HPDE6-E6E7 (cell line): ENCODE results near the gene DARS1.
"Not testable (repeated sequence)": the region's sequence is repeated elsewhere in the genome, so short reads cannot be mapped to it uniquely, and the experiment has no call there.

ENCODE experiments used
- DNase-seq: peaks from one replicate; pipeline ENCODE4 v3.0.0; 2011; ENCODE audit warnings: missing footprints; ENCODE audit errors: extremely low spot score

DARS1 gene

DNA sequence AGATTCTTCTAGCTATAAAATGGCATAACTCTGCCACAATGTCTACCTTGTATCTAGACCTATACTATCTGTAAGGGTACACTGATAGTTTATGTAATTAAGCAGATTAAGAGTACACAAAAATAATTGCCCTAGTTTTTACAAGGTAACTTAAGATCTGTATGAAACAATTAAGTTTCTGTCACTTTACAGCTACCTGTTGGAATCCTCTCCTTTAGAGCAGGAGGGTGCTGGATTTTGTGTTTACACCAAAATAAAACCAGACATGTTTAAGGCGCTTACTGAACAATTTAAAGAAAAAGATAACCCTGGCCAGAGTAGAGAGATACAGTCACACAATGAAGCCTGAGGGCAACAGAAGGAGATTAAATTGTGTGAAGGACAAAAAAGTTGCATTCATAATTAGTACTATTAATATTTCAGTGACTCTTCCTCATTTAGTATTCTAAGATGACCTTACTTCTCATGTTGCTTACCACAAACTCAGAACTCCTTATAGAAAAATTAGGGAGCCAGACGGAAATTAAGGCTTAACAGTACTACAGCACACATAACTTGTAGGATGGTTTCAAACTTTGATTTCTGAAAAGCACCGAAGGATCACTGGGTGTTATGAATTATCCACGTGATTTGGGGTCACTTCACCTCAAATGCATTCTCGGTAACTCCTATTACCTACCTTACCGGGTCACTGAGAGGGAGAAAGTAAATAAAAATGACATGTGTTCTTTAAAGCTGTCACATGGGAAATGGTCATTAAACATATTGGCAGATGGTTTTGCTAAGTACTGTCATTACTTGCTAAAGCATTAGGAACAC is 1.0 kb downstream of the DARS1 start:
- peak; percentile 11 for DNase-seq

DNA sequence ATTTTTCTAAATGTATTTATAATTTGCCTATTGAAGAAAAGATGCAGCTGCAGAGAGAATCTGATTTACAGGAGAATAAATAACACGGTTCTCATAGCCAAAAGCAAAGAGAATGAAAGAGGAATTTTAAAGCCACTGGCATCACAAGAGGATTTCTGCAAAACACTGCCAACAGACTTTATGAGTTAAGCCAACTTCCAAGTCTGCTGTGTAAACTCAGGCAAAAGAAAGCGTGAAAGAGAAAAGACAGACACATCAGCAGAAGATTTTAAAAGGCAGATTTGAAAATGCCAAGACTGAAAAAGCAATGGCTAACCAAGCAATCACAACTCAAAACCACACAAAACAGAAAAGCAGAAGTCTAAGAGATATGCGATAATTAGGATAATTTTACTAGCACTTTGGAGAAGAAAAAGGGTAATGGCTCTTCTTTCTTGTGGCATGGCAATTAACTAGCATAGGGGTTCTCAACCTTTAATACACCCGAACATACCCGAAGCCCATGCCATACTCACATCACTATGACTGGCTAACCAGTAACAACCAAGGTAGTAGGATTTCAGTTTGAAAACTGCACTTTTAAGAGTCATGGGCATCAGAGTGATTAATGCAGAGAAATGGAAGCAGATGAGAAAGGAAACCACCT is 4.9 kb downstream of the DARS1 start:
- no peak for DNase-seq

DNA sequence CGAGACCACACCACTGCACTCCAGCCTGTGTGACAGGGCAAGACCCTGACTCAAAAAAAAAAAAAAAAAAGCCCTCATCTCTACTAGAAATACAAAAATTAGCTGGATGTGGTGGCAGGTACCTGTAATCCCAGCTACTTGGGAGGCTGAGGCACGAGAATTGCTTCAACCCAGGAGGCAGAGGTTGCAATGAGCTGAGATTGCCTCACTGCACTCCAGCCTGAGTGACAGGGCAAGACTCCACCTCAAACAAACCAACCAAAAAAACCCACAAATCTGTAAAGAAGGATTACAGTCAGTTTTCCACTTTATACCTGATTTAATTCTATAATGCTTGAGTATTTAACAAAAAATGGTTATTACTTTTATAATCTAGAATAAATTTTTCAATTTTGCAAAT is 9.7 kb downstream of the DARS1 start:
- DNase-seq = no peak

DNA sequence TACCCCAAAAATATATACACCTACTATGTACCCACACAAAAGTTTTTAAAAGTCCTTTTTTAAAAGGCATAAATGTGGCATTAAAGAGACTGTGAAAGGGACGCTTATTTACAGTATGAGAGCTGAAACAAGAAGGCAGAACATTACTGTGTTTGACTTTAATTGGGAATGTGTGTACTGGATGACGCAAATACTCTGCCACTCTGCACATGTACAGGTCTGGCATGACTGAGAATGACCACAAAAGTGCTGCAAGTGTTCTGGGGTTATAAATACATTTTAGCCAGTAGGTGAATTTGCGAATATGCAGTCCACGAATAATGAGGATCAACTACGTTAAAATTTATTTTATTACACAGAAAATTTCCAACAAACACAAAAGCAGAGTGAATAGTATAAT is 11.4 kb downstream of the DARS1 start:
- no peak for DNase-seq

DNA sequence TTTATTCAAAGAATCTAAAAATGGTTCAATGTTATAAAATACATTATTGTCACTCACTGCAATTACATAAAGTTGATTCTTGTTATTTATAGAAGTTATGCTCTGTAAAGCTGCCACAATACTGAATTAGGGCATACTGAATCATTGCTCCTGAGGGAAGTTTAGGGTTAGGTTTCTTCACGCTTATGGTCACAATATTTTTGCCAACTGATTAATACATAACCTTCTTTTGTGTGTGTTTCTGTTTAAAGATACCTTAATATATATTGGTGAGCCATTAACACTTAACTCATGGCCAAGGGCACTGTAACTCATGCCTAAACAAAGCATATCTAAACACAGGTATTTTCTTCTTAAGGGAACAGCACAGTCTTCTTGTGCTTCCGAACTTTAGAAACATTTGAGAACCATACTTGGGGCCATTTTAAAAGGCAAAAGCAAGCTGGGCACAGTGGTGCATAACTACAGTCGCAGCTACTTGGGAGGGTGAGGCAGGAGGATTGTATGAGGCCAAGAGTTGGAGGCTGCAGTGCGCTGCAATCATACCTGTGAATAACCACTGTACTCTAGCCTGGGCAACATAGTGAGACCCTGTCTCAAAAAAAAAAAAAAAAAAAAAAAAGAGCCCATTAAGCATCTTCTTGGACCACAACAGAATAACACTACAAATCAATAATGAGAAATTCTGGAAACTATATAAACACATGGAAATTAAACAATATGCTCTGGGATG is 15.6 kb downstream of the DARS1 start:
- no peak for DNase-seq

DNA sequence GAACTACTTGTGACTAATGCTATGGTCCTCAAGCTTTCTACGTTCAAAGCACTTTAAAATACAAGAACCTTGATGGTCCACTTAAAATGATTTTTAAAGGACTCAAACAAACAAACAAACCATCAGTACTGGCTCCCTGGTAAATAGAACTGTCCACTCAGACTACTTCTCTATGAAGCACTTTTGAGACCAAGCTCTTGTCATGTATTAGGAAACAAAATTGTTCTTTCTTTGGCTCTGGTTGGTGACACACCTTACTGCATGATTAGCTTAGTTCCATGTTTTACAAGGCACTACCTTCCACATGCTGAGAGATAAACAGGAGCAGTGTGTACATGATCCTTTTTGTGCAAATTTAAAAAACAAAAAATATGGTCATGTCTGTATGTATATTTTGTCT is 19.7 kb downstream of the DARS1 start:
- DNase-seq = no peak

DNA sequence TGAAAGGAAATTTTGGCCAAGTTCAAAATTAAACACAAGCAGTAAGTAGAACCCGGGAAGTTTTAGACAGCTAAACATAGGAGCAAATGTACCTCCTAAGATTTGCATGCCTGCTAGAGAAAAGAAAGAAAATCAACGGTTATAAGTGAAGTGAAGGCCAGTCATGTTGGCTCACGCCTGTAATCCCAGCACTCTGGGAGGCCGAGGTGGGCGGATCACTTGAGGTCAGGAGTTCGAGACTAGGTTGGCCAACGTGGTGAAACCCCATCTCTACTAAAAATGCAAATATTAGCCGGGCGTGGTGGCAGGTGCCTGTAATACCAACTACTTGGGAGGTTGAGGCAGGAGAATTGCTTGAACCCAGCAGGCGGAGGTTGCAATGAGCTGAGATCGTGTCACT is 21.0 kb downstream of the DARS1 start:
- DNase-seq = not testable (repeated sequence)

DNA sequence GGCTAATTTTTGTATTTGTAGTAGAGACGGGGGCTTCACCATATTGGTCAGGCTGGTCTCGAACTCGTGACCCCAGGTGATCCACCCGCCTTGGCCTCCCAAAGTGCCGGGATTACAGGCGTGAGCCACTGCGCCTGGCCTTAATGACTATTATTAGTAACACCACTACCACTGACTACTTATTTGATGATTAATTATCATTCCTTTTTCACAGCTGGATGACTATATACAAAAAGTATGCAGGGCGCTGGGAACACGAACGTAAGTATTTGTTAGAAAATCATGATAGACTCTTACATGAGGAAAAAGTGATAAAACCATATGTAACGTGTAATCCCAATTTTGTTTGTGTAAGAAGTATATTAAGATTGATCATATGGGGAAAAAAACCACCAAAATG is 21.6 kb downstream of the DARS1 start:
- no peak for DNase-seq

DNA sequence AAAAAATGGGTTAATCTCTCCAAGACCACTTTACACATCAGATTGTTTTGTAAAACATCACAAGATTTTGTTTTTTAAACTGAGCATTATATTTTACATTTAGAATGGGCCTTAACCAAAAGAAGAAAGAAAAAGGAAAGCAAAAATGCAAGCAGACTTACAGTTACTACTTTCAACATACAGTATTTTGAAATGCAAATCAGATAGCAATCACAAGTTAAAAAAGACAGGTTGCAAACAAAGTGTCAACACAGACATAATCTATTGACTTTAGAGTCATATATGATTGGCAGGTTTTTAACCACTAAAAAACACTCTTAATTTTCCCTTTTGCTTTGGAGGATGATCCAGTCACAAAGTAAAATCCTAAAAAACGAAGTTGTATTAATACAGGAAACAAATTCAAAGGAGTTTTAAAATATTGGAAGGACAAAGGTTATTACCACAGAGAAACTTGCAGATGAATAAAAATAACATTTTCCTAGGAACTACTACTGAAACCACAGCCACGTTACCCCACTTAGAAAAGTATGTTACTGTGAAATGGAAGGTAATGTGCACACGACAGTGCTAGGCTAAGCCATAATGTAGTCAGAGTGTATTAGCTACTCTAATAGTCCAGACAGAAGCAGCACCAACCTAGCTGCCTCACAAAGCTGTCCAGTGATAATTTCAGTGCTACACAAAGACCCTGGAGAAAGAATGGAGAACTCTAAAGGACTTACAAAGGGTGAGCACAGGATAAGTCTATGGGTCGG is 22.9 kb downstream of the DARS1 start:
- DNase-seq = no peak

DNA sequence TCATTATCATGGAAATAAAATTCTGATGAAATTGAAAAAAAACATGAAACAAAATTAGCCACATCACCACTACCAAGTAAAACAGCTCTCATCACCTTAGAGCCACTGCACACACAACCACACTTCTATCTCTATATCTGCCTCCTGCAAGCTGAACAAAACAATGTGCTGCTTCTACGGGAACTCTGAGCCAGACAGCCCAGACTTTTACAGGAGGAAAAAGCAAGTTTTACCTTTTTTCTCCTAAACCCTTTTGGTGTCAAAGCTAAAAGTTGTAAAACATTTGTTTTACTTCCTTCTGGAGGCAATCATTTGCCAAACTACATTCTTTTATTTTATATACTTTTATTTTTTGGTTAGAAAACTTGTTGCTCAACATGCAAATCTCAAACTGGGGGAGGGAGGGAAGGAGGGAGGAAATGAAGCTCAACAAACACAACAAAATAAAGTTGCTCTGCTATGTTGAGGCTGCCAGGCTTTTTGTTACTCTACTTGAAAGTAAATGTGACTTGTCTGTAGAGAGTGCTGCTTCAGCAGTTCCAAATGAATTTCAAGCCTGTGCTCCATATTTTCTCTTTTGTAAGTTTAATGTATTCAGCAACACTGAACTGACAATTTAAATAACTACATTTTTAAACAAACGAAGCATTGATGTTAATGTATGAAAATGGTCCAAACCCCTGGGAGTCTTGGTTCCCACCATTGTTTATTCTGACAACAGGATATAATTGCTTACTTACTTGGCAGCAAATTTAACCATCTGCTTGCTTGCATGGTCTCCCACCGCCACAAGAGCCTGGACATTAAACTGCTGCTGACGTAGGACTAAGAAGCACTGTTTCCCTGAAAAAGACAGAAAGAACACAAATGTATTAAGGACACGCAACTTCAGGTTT is 24.5 kb downstream of the DARS1 start:
- DNase-seq = no peak

DNA sequence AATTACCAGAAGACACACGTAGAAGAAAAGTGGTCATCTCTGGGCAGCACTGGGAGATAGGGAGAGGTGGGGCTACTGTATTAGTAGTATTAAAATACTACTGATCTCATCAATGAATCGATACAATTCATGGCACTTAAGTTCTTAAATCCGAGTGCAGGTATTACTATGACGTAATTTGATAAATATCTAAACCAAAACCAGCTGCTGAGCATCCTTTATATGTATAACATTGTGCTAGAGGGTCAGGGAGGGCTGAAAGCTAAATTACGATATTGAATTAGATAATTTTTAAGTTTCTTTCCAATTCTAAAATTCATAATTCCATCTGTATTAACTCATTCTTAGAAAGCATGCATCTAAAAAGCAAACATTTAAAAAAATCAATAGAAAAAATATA is 25.3 kb downstream of the DARS1 start:
- no peak for DNase-seq

DNA sequence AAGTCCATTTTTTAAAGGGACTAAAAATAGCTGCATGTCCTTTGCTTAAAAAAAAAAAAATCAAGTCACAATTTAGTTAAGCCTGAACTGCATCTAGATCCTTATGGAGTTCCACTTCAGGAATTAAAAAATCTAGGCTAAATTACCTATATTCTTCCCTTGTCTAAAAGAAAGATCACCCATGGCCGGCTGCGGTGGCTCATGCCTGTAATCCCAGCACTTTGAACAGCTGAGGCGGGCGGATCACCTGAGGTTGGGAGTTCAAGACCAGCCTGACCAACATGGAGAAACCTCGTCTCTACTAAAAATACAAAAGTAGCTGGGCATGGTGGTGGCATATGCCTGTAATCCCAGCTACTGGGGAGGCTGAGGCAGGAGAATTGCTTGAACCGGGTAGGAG is 26.5 kb downstream of the DARS1 start:
- DNase-seq = not testable (repeated sequence)

DNA sequence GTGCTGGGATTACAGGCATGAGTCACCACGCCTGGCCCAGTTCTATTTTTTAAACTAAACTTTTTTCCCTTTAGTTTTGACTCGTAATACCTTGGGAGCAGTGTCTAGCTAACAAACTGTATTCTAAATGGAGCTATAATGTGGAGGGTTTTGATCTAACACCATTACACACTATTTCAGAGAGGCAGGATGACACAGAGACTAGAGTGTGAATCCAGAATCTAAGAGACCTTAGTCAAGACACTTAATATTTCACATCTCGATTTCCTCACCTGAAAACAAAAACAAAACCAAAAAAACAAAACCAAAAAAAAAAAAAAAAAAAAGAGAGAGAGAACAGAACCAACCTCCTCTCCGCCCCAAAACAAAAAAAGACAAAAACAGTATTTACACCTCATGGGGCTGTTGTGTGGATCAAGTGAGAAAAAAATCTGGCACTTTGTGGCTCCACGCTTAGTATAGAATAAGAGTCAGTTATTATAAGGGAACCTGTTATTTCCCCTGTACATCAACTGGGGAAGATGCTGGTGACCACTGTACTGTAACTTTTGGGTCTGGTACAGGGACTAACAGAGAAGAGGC is 31.3 kb downstream of the DARS1 start:
- DNase-seq = no peak

DNA sequence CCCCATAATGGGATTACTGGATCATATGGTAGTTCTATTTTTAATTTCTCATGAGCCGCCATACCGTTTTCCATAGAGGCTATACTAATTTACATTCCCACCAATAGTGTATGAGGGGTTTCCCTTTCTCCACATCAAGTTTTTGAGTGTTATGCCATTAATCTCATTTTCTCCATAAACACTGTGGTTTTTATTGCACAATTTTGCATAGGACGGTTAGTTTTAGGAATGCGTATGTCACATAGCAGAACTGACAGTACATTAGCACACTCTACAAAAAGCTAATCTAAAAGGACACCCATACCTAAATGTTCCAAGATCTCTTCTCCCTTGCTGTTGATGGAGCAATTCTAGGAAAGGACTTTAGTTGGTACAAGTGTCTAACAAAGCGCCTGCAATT is 32.5 kb downstream of the DARS1 start:
- no peak for DNase-seq

DNA sequence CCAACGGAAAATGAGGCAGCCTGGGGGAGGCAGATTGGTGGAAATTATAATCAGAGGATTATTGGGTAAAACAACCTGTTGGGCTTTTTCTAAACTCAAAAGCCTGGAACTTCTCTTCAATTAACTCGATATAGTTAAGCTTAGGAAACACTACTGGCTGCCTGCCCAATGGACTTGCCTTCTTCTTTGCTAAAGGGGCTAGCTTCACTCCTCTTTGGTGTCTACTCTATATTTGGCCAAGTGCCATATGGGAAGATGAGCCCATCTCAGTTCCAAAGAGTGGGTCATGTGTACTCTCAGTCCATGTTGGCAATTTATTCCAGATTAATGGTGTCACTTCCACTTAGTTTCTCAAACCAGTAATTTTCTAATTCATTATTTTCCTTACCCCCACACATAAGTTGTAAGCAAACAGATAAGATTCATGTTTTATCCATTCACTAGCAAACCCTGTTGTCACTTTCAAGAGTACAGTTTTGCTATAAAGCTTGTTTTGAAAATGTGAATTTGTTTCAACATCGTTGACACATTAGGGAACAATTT is 34.3 kb downstream of the DARS1 start:
- no peak for DNase-seq

DNA sequence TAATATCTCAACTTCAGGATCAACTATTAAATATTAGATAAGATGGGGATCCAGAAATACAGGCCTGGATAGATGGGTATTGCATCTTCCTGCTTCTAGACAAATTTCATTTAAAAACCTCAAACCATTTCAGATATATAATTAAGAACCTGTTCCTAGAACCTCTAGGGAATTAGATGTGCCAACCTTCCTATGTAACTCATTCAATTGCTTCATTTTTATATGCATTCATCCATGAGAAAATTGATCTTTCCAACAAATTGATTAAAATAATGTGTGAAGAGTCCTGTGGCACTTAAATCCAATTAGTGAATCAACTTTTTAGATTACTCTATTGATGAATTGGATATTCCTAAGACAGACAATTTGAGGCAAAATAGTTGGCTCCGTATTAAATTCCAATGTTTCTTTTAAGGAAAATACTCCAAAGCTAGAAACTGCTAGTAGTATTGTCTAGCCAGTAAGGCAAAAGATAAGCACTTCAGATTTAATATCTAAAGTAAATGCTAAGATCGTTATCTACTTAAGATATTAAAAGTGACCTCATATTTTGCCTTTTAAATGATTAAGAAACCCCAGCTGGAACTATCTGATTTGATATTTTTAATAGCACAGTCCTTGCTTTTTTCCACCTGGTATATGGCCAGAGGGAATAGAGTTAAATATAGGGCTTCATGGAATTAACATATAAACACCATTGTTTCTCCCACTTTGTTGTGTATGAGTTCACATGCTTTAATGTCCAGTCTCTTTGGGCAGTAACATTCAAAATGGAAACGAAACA is 35.8 kb downstream of the DARS1 start:
- DNase-seq = no peak

DNA sequence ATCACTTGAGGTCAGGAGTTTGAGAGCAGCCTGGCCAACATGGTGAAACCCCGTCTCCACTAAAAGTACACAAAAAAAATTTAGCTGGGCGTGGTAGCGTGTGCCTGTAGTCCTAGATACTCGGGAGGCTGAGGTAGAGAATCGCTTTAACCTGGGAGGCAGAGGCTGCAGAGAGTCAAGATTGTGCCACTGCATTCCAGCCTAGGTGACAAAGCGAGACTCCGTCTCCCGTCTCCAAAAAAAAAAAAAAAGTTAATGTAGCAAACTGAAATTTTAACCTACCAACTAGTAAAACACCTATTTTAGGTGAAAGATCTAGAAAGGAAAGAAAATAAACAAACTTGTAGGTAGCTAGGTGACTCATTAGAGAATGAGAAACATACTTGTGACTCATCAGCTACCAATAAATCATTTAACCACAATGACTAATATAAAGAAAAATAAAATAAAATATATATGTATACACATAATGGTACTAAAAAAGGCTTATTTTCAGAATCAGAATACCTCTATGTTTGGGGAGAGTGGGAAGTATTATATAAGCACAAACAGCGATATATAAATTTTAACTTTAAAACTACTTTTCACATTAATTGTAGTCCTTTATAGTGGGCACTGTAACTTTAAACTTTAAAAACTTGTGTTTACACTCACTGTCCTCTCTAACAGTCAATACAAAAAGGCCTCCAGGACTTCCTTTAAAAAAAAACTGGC is 36.6 kb downstream of the DARS1 start:
- peak; percentile 49 for DNase-seq

DNA sequence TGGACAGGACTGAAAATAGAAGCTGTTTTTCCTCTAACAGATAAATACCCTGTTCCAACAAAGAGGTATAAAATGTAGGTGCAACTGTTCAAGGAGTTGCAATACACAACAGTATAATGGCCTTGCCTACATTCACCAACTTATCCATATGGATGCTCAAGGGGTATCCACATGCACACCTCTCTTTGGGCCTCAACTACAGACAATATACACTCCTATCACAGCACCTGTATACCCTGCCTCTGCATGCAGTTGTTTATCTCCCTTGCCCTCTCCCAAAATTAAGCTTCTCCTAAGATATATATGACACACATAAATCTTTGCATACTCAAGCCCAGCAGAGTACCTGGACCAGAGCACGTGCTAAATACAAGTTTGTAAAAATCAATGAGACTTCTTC is 37.3 kb downstream of the DARS1 start:
- no peak for DNase-seq

DNA sequence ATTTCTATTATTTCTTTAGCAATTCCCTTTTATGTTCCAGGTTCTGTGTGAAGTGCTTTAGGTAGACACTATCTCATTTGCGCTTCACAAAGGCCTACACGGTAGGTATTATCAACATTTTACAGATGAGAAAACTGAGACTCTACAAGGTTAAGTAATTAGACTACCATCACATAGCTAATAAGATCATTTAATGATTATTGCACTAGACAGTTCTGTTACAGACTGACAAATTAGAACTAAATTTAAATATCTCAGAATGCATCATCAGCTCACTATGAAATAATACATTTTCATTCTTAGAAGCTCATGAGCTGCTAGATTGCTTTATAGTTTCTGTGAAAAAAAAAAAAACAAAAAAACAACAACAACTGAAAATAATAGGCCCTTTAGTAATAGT is 37.9 kb downstream of the DARS1 start:
- no peak for DNase-seq
